NOMO-1 (cell line): ENCODE measurements around the gene GULP1.
"Not testable (repeated sequence)": the region's sequence is repeated elsewhere in the genome, so short reads cannot be mapped to it uniquely, and the experiment has no call there.

ENCODE experiments used
- DNase-seq, 2 experiments: peaks; one replicate each; lab custom pipeline; 2025; ENCODE audit not compliant: unreplicated experiment in 2 of 2; lab: John Stamatoyannopoulos, UW

GULP1 gene

GRCh38 chr2:188291617-188292347, at the start of gene GULP1:
GULP1 (plus strand) TSS chr2:188291874; CDS start chr2:188477703, 185,829 bp downstream.
- DNase-seq: no peak

- no peak for DNase-seq
Measured at GRCh38 chr2:188243381-188243780, 48.3 kb upstream of the GULP1 start.

GRCh38 chr2:188244383-188244782, 47.3 kb upstream of the GULP1 start:
- DNase-seq: no peak

- DNase-seq: no peak
Measured at GRCh38 chr2:188245230-188245629, 46.4 kb upstream of the GULP1 start.

- no peak for DNase-seq
Measured at GRCh38 chr2:188248513-188248912, 43.2 kb upstream of the GULP1 start.

- no peak for DNase-seq
Measured at GRCh38 chr2:188251034-188251433, 40.6 kb upstream of the GULP1 start.

- DNase-seq: no peak
Measured at GRCh38 chr2:188256420-188256819, 35.3 kb upstream of the GULP1 start.

- no peak for DNase-seq
Measured at GRCh38 chr2:188265315-188265714, 26.4 kb upstream of the GULP1 start.

GRCh38 chr2:188267776-188268175, 23.9 kb upstream of the GULP1 start:
- no peak for DNase-seq

GRCh38 chr2:188269004-188269403, 22.7 kb upstream of the GULP1 start:
- no peak for DNase-seq

- no peak for DNase-seq
Measured at GRCh38 chr2:188272121-188272520, 19.6 kb upstream of the GULP1 start.

- DNase-seq: no peak
Measured at GRCh38 chr2:188274274-188274673, 17.4 kb upstream of the GULP1 start.

GRCh38 chr2:188276255-188276654, 15.4 kb upstream of the GULP1 start:
- no peak for DNase-seq

GRCh38 chr2:188277786-188278185, 13.9 kb upstream of the GULP1 start:
- no peak for DNase-seq

GRCh38 chr2:188278388-188279092, 13.1 kb upstream of the GULP1 start:
- no peak for DNase-seq

GRCh38 chr2:188279093-188279445, 12.6 kb upstream of the GULP1 start:
- no peak for DNase-seq

- DNase-seq: no peak
Measured at GRCh38 chr2:188280811-188281222, 10.9 kb upstream of the GULP1 start.

GRCh38 chr2:188282907-188283306, 8.8 kb upstream of the GULP1 start:
- no peak for DNase-seq

- not testable (repeated sequence) for DNase-seq
Measured at GRCh38 chr2:188284251-188284650, 7.4 kb upstream of the GULP1 start.

GRCh38 chr2:188285049-188285448, 6.6 kb upstream of the GULP1 start:
- DNase-seq: no peak

GRCh38 chr2:188285774-188286173, 5.9 kb upstream of the GULP1 start:
- DNase-seq: no peak

- no peak for DNase-seq
Measured at GRCh38 chr2:188291142-188291616, 495 bp upstream of the GULP1 start.
